Peyer's patch (tissue), 4 donors: ENCODE data around the gene HOXC5.

Source experiments
- POLR2A ChIP-seq, 2 donors: fragments of 450-650 bp; IDR thresholded peaks; one replicate each; pipeline ENCODE4 v1.5.1; 2017; ENCODE audit warnings: antibody characterized with exemption in 2 of 2, mild to moderate bottlenecking in 2 of 2, moderate library complexity in 2 of 2
- TF ChIP-seq, protein P1 (sequence below), 6 experiments: fragments of 450-650 bp in 4 of 6; fragments of 200-600 bp in 2 of 6; sonication (generic) in 1 of 6; IDR thresholded peaks; one replicate each; pipeline ENCODE4 v1.5.1; 2017 to 2019; ENCODE audit warnings: antibody characterized with exemption in 6 of 6, mild to moderate bottlenecking in 3 of 6, moderate library complexity in 1 of 6

DNA sequence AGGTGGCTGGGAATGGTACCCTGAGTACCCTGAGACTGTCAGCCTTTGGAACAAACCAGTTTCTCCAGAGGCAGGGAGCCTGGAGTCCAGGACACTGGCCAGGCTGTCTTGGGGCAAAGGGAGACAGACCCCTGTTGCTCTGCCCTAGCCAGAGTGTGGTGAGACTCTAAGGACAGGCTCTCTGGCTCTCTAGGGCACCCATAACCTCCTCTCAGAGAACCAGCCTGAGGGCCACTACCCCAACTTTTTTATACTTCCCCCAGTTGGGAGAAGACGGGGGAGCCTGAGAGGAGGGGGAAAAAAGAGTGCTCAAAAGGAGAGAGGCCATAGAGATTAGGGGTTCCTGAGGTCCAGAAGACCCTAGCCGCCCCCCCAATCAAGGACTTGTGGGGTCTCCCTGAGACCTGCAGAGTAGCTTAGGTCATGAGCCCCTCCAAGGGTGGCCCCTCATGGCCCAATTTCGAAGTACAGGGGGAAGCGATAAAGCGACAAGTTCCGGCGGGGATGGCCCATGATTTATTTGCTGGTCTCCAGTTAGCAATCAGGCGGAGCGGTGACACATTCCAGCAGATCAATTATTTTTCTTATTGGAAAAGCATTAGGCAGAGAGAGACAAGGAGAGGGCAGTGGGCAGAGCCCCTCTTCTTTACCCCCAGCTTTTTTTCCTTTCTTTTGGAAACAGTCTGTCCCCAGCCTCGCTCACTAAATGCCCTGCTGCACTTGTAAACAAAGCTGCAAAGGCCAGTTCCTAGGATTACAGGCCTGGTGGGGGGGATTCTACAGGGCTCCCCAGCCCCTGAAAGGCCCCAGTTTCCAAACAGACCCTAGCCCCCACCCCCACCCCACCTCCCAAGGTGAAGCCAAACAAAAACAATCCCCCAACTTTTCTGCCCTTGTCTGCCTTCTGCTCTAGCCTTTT lies 22.5 kb upstream of the HOXC5 start:
- TF ChIP-seq, protein P1, sequence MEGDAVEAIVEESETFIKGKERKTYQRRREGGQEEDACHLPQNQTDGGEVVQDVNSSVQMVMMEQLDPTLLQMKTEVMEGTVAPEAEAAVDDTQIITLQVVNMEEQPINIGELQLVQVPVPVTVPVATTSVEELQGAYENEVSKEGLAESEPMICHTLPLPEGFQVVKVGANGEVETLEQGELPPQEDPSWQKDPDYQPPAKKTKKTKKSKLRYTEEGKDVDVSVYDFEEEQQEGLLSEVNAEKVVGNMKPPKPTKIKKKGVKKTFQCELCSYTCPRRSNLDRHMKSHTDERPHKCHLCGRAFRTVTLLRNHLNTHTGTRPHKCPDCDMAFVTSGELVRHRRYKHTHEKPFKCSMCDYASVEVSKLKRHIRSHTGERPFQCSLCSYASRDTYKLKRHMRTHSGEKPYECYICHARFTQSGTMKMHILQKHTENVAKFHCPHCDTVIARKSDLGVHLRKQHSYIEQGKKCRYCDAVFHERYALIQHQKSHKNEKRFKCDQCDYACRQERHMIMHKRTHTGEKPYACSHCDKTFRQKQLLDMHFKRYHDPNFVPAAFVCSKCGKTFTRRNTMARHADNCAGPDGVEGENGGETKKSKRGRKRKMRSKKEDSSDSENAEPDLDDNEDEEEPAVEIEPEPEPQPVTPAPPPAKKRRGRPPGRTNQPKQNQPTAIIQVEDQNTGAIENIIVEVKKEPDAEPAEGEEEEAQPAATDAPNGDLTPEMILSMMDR (IDR thresholded peaks at IDR 0.05), result no peak
- TF ChIP-seq POLR2A (IDR thresholded peaks at IDR 0.05), result no peak
